Right hindlimb (tissue), 1 donor: ENCODE results near the gene TMSB4X.
"Not testable (repeated sequence)": the region's sequence is repeated elsewhere in the genome, so short reads cannot be mapped to it uniquely, and the experiment has no call there.

Experiments used
- DNase-seq: peaks from one replicate; pipeline ENCODE4 v3.0.0-alpha.2; 2018

The TMSB4X gene

GRCh38 chrX:12976819-12977732 is 2.2 kb downstream of the TMSB4X start:
- not testable (repeated sequence) for DNase-seq

- no peak for DNase-seq
These were observed 2.9 kb downstream of the TMSB4X start for GRCh38 chrX:12977761-12978204.

GRCh38 chrX:12978205-12979025 is 3.5 kb downstream of the TMSB4X start:
- no peak for DNase-seq

GRCh38 chrX:12979026-12979607 is 4.2 kb downstream of the TMSB4X start:
- no peak for DNase-seq

- no peak for DNase-seq
These were observed 4.7 kb downstream of the TMSB4X start for GRCh38 chrX:12979616-12980015.

GRCh38 chrX:12980039-12980438 is 5.1 kb downstream of the TMSB4X start:
- DNase-seq: not testable (repeated sequence)

GRCh38 chrX:12981880-12982279 is 7.0 kb downstream of the TMSB4X start:
- DNase-seq: no peak

- DNase-seq: peak; percentile 61
These were observed 9.9 kb downstream of the TMSB4X start for GRCh38 chrX:12984603-12985319.

GRCh38 chrX:12985331-12985730 is 10.4 kb downstream of the TMSB4X start:
- no peak for DNase-seq

- DNase-seq: no peak
These were observed 11.4 kb downstream of the TMSB4X start for GRCh38 chrX:12986164-12986779.

GRCh38 chrX:12986886-12987285 is 12.0 kb downstream of the TMSB4X start:
- DNase-seq: no peak

- DNase-seq: no peak
These were observed 12.4 kb downstream of the TMSB4X start for GRCh38 chrX:12987340-12987739.

- no peak for DNase-seq
These were observed 13.1 kb downstream of the TMSB4X start for GRCh38 chrX:12987900-12988594.

- no peak for DNase-seq
These were observed 13.9 kb downstream of the TMSB4X start for GRCh38 chrX:12988797-12989196.

- no peak for DNase-seq
These were observed 14.6 kb downstream of the TMSB4X start for GRCh38 chrX:12989461-12989860.

- no peak for DNase-seq
These were observed 16.7 kb downstream of the TMSB4X start for GRCh38 chrX:12991575-12991974.

- DNase-seq: no peak
These were observed 17.7 kb downstream of the TMSB4X start for GRCh38 chrX:12992544-12993118.

GRCh38 chrX:12993826-12994225 is 18.9 kb downstream of the TMSB4X start:
- DNase-seq: no peak

- no peak for DNase-seq
These were observed 19.4 kb downstream of the TMSB4X start for GRCh38 chrX:12994321-12994720.

GRCh38 chrX:12996934-12997435 is 22.1 kb downstream of the TMSB4X start:
- no peak for DNase-seq
